SU-DHL-6 (cell line): Measurements from ENCODE around the gene LURAP1L.

ENCODE experiments used
- EZH2phosphoT487 ChIP-seq: fragments of 200-600 bp; sonication (generic), shearing (Covaris generic); conservative IDR thresholded peaks from 2 replicates; pipeline ENCODE4 v1.6.1; 2018; ENCODE audit warnings: mild to moderate bottlenecking, antibody characterized with exemption, low read length, moderate library complexity, mixed read lengths
- TF ChIP-seq, protein P1 (sequence below): fragments of 200-600 bp; sonication (generic); IDR thresholded peaks from one replicate; pipeline ENCODE4 v1.5.1; 2017; ENCODE audit warnings: antibody characterized with exemption, mild to moderate bottlenecking, low read length, moderate library complexity; ENCODE audit not compliant: insufficient read depth, poor library complexity, severe bottlenecking

- TF ChIP-seq, protein P1, sequence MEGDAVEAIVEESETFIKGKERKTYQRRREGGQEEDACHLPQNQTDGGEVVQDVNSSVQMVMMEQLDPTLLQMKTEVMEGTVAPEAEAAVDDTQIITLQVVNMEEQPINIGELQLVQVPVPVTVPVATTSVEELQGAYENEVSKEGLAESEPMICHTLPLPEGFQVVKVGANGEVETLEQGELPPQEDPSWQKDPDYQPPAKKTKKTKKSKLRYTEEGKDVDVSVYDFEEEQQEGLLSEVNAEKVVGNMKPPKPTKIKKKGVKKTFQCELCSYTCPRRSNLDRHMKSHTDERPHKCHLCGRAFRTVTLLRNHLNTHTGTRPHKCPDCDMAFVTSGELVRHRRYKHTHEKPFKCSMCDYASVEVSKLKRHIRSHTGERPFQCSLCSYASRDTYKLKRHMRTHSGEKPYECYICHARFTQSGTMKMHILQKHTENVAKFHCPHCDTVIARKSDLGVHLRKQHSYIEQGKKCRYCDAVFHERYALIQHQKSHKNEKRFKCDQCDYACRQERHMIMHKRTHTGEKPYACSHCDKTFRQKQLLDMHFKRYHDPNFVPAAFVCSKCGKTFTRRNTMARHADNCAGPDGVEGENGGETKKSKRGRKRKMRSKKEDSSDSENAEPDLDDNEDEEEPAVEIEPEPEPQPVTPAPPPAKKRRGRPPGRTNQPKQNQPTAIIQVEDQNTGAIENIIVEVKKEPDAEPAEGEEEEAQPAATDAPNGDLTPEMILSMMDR, result no peak
- no peak for TF ChIP-seq EZH2phosphoT487
Observed at GRCh38 chr9:12770261-12770660, 4.6 kb upstream of the LURAP1L start.
